ENCODE data around the gene USP17L17. TPM values are rescaled to one million over a fixed set of nuclear protein-coding genes. Genes with fewer than 3 reads are reported as not detected.
A peak's percentile ranks its signal among the peaks of the same experiment; 100 is the strongest.
"Not testable (repeated sequence)": the region's sequence is repeated elsewhere in the genome, so short reads cannot be mapped to it uniquely, and the experiment has no call there.

Gene USP17L17
- total RNA-seq, 1 experiment from 2014 or later: not detected

GRCh38 chr4:9238461-9238860 is 5.2 kb upstream of the USP17L17 start:
- not testable (repeated sequence) for H3K9me3 ChIP-seq (ENCODE audit: control insufficient read depth, low read depth, low read length); H3K27me3 ChIP-seq (ENCODE audit: insufficient read depth, low read length); H4K8ac ChIP-seq (replicated peaks; ENCODE audit: insufficient read length, low read depth, low read length); H4K91ac ChIP-seq (ENCODE audit: insufficient read length, low read depth, low read length); H4K20me1 ChIP-seq (ENCODE audit: control insufficient read depth, insufficient read depth, insufficient read length); H2BK120ac ChIP-seq (ENCODE audit: low read depth, low read length, poor library complexity, severe bottlenecking); H2BK12ac ChIP-seq (ENCODE audit: insufficient read length, low read depth, low read length); H2AFZ ChIP-seq (ENCODE audit: low read length); H3K4me1 Mint-ChIP-seq; H2BK20ac ChIP-seq (ENCODE audit: low read depth, low read length, poor library complexity, severe bottlenecking); H3K18ac ChIP-seq (ENCODE audit: insufficient read length, low read depth, low read length); H2AK5ac ChIP-seq (ENCODE audit: insufficient read length, low read length); H3K27me3 Mint-ChIP-seq (ENCODE audit: low read depth); DNase-seq; H3K23ac ChIP-seq (ENCODE audit: insufficient read length, low read depth, low read length); H3K4me2 ChIP-seq (ENCODE audit: insufficient read depth, insufficient read length, low read length); H3K14ac ChIP-seq (ENCODE audit: insufficient read depth, low read length); H2BK5ac ChIP-seq (ENCODE audit: insufficient read length, low read length); H3K56ac ChIP-seq (ENCODE audit: insufficient read length, low read depth, low read length); H3T11ph ChIP-seq (ENCODE audit: low read length); H2BK15ac ChIP-seq (ENCODE audit: low read depth, low read length); H3K27ac Mint-ChIP-seq; H3K4me3 Mint-ChIP-seq; H3K23me2 ChIP-seq (ENCODE audit: insufficient read length, low read depth, low read length, poor library complexity, severe bottlenecking); H3K4ac ChIP-seq (ENCODE audit: low read depth, low read length); H4K5ac ChIP-seq (ENCODE audit: insufficient read length, low read depth, low read length); H3K79me2 ChIP-seq (ENCODE audit: insufficient read depth, low read length); H3K9me3 Mint-ChIP-seq; H3K79me1 ChIP-seq (ENCODE audit: insufficient read depth, low read depth, low read length, poor library complexity, severe bottlenecking); H3K9ac ChIP-seq (ENCODE audit: extremely low read depth, insufficient read length, low read length); H3K27ac ChIP-seq (ENCODE audit: insufficient read length, low read depth, low read length); H3K36me3 Mint-ChIP-seq (ENCODE audit: insufficient read depth in 1 of 3, low read depth in 3 of 3); H3K4me1 ChIP-seq (ENCODE audit: insufficient read depth, low read length)
- WGBS (ENCODE audit: extremely low coverage, insufficient read length, low lambda C conversion rate): no CpG with 5 or more reads among the region's 12 CpGs

- not testable (repeated sequence) for H3K27me3 ChIP-seq (ENCODE audit: insufficient read depth, low read length); H3K23ac ChIP-seq (ENCODE audit: insufficient read length, low read depth, low read length); H2BK120ac ChIP-seq (ENCODE audit: low read depth, low read length, poor library complexity, severe bottlenecking); H3K79me2 ChIP-seq (ENCODE audit: insufficient read depth, low read length); H3K4me2 ChIP-seq (ENCODE audit: insufficient read depth, insufficient read length, low read length); H3K27me3 Mint-ChIP-seq (ENCODE audit: low read depth); H3K23me2 ChIP-seq (ENCODE audit: insufficient read length, low read depth, low read length, poor library complexity, severe bottlenecking); H3K9ac ChIP-seq (ENCODE audit: extremely low read depth, insufficient read length, low read length); H3T11ph ChIP-seq (ENCODE audit: low read length); H3K14ac ChIP-seq (ENCODE audit: insufficient read depth, low read length); H3K9me3 ChIP-seq (ENCODE audit: control insufficient read depth, low read depth, low read length); H3K9me3 Mint-ChIP-seq; H4K8ac ChIP-seq (replicated peaks; ENCODE audit: insufficient read length, low read depth, low read length); H4K91ac ChIP-seq (ENCODE audit: insufficient read length, low read depth, low read length); H4K5ac ChIP-seq (ENCODE audit: insufficient read length, low read depth, low read length); H2BK20ac ChIP-seq (ENCODE audit: low read depth, low read length, poor library complexity, severe bottlenecking); H3K27ac ChIP-seq (ENCODE audit: insufficient read length, low read depth, low read length); H3K4ac ChIP-seq (ENCODE audit: low read depth, low read length); H2BK15ac ChIP-seq (ENCODE audit: low read depth, low read length); H3K27ac Mint-ChIP-seq; H2AK5ac ChIP-seq (ENCODE audit: insufficient read length, low read length); H2BK5ac ChIP-seq (ENCODE audit: insufficient read length, low read length); H3K4me1 Mint-ChIP-seq; H3K36me3 Mint-ChIP-seq (ENCODE audit: insufficient read depth in 1 of 3, low read depth in 3 of 3); H4K20me1 ChIP-seq (ENCODE audit: control insufficient read depth, insufficient read depth, insufficient read length); H3K18ac ChIP-seq (ENCODE audit: insufficient read length, low read depth, low read length); H3K56ac ChIP-seq (ENCODE audit: insufficient read length, low read depth, low read length); H2BK12ac ChIP-seq (ENCODE audit: insufficient read length, low read depth, low read length); H3K4me3 Mint-ChIP-seq; H3K4me1 ChIP-seq (ENCODE audit: insufficient read depth, low read length); H3K79me1 ChIP-seq (ENCODE audit: insufficient read depth, low read depth, low read length, poor library complexity, severe bottlenecking); H2AFZ ChIP-seq (ENCODE audit: low read length)
- WGBS (ENCODE audit: extremely low coverage, insufficient read length, low lambda C conversion rate): no CpG with 5 or more reads among the region's 26 CpGs
- DNase-seq: peak; percentile 20
Observed at GRCh38 chr4:9247953-9248680, 4.4 kb downstream of the USP17L17 start, which contains the start of gene USP17L18. Gene USP17L18 (plus strand): TSS chr4:9248630. CDS start chr4:9248630, 0 bp downstream.

Measured in H9 (cell line).